ENCODE results near the gene ZBTB45.

ZBTB45 gene

DNA sequence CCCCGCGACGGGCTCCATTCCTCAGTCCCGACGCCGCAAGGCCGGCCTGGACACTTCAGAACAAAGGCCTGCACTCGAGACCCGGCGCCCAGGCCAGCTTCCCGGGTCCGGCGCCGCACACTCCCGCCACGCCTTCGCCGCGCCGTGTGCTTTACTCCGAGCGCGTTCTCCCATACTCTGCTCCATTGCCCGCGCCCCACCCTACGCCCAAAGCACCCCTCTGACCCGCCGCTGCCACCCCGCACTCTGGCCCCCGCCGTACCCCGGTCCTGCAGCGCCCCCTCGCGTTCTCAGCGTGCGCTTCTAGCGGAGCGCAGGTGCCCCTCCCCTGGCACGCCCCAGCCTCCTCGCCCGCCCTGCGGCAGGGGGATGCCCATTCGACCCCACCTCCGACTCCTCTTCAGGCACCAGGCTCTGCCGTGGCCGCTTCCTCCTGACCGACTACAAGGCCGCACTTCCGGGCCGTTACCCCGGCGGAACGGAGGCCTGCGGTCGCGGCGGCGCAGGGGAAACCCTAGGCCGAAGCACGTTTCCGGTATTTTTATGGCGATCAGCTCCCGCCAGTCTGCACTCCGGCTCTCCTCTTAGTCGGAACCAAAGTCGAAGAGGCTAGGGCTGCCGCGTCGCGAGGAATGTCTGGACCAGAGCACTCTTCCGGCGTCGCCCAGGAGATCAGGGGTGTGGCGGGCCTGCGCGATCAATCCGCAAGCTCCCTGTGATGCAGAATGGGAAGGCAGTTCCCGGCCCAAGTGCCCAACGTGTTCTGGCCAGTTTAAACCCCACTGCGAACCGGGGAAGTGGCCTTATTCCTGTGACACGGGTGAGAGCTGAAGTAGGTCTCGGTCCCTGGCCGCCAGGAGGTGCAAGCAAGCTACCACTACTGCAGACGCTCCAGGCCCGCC is at the start of gene ZBTB45:
Gene ZBTB45 (minus strand): TSS at position 456 of the 902 bp plus-strand sequence. CDS start 2,137 bp downstream, outside the sequence.
- peak; percentile 68 to 86 for DNase-seq

DNA sequence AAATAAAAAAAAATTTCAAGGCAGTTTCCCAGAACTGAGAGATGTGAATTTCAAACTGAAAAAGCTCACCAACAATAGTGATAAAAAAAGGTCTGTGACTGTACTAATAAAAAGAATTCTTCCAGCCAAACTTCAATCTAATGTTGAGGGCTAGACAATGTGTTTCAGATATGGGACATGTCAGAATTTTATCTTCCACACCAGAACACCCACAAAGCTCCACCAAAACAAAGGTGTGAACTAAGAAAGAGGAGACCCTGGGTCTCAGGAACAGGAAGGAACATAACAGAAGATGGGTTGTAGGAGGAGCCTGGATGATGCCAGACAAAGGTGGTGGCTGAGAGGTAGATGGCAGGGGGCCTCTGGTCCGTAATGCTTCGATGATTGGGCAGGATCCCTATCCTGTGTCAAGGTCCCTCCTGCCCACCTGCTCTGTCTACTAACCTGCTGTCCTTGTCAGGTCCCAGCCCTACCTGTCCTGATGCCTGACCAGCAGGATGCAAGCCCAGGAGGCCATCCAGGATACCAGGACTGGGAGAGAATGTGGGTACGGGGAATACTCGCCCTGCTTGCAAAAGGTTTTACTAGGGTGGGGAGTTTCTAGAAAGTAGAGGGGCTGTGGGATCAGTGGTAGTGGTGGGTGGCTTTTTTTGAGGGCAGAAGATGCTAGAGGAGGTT is 49.0 kb upstream of the ZBTB45 start:
- DNase-seq = no peak

- DNase-seq = no peak
Measured at GRCh38 chr19:58566989-58567388, 47.4 kb upstream of the ZBTB45 start.

DNA sequence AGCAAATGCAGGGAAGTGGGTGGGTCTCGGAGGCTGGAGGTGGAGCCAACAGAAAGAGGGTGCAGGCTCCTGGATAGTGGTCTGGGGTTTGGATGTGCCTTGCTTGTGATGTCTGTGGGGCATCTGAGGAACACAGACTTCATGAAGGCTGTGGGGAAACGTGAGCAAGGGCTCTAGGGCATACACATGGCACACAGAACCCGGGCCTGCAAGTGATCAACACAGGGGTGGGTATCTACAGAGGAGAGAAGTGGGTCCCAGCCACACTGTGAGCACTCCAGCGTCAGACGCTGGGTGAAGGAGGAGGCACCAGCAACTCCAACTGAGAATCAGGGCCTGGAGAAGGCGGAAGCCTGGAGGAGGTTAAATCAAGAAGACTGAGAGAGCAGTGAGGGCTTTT is 44.2 kb upstream of the ZBTB45 start:
- no peak for DNase-seq

GRCh38 chr19:58563034-58563573 is 43.5 kb upstream of the ZBTB45 start:
- DNase-seq = no peak

DNA sequence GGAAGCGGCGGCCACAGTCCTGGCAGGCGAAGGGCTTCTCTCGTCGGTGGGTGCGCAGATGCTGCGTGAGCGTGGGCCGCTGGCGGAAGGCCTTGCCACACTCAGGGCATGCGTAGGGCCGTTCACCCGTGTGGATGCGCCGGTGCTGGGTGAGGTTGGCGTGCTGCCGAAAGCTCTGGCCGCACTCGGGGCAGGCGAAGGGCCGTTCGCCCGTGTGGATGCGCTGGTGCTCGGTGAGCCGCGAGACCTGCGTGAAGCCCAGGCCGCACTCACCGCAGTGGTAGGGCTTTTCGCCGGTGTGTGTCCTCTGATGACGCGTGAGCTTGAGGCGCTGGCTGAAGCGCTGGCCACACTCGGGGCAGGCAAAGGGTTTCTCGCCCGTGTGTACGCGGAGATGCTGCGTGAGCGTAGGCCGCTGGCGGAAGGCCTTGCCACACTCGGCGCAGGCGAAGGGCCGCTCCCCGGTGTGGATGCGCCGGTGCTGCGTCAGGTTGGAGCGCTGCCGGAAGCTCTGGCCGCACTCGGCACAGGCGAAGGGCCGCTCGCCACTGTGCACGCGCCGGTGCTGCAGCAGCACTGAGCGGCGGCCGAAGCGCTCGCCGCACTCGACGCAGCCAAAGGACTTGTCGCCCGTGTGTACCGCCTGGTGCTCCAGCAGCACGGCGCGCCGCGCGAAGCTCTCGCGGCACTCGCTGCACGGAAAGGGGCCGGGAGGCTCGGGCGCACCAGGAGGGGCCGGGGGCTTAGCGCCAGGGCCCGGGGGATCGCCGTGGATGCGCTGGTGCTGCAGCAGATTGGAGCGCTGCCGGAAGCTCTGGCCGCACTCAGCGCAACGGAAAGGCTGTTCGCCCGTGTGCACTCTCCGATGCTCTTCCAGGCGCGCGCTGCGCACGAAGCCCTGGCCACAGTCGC is 42.8 kb upstream of the ZBTB45 start:
- no peak for DNase-seq

DNA sequence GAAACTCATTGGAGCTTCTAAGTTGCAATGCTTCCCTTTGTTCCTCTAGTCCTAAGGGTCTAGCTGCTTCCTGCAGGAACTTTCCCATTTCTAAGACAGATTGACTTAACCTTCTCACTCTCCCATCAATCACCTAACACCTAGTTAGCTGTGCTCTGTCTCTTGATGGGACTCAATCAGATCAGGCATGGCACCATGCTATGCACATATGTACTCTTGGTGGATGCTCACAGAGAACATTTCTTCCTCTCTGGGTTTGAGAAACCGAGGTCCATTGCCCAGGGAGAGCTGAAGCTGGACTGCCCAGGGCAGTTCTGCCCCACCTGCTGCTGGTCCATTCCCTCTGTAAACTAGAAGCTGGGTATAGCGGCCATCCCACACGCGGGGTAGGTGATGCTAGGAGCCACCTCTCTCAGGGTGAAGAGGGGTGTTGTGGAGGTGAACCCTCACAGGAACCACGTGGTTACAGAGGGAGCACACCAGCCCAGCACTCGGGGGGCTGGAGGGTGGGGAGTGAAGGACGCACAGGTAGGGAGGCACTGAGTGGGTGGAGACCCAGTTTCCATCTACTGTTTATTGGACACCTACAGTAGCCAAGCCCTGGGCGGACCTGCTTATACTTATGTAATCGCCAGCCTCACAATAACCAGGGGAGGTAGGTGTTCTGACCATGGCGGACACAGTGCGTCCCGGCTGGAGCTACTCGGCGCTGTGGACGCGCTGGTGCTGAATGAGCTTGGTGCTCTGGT is 41.9 kb upstream of the ZBTB45 start:
- no peak for DNase-seq

DNA sequence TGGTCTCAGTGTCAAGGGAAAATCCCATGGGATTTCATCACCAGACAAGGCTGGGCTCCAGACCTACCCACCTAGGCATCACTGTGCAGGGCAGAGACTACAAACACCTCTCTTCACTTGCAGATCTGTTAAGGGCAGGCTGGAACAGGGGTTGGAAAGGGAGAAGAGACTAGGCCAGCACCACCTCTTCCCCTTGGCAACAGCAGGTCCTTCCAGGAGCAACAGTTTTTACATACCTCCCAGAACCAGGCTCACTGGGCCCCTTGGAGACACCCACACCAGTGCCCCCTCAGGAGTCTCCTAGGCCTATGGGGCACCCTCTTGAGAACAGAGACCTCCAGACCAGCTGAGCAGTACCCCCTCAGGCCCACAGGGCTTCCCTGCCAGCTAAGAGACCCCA is 41.3 kb upstream of the ZBTB45 start:
- DNase-seq = no peak

- no peak for DNase-seq
Measured at GRCh38 chr19:58560007-58560887, 40.6 kb upstream of the ZBTB45 start.

DNA sequence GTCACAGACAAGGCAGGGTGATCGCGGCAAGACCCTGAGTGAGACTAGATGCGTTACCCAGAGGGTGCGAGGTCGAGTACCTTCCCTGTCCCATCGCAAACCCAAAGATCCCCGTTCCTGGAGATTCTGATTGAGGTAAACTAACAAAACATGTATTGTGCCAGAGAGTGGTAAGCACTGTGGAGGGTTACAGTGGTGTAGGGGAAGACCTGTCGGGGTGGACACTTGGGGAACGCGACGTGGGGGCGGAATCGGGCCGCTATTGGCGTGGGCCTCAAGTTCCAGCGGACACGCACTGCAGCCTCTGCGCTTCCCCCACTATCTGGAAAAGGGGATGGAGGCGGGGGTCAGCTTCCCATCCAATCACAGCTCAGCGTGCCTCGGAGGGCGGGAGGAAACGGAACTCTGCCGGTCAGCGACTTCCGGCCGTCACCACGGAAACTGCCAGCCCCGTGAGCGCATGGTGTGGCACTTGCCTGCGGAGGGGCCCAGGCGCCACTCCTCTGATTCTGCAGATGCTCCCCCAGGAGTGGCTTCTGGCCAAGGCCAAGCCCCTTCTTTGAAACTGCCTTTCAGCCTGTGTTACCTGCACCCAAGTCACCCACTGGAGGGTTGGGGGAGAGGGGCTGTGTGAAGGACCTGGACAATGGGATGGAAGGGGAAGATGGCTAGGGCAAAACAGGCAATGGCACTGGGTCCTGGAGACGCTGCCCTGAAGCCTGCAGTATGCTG is 39.8 kb upstream of the ZBTB45 start:
- DNase-seq = no peak

DNA sequence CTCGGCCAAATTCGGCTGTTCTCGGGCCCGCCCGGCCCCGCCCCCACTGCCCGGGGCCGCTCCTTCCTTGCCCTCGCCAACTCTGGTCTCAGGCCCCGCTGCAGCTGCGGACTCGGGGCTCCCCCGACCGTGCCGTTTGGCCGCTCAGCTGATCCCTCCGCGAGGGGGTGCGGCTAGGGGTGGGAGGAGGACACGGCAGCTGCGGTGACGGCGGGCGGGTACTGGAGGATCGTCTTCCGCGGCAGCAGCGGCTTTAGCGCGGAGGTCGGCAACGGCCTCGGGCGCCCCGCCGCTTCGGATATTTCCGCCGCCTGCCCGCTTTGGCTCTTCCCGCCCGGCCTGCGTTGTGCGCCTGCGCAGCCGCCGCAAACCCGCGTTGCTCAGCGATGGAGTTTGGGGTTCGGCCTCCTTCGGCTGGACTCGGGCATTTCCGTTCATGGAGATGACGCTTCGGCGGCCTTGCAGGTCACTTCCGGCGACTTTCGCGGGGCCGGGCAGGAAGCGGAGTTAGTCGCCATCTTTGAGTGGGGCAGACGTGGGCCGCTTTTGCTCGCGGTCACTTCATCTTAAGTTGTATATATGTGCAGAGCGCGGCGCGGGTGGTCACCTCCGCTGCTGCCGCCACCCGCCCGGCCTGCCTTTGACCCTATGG is 39.1 kb upstream of the ZBTB45 start:
- DNase-seq = no peak

- DNase-seq = no peak
Measured at GRCh38 chr19:58558066-58558622, 38.5 kb upstream of the ZBTB45 start, which contains the start of gene UBE2M. Gene UBE2M, minus strand, starts transcription at chr19:58558611. Its CDS starts 230 bp downstream, at chr19:58558381.

GRCh38 chr19:58557221-58558065 is 37.8 kb upstream of the ZBTB45 start:
- DNase-seq = no peak

- no peak for DNase-seq
Measured at GRCh38 chr19:58556622-58557220, 37.1 kb upstream of the ZBTB45 start.

GRCh38 chr19:58555920-58556621 is 36.5 kb upstream of the ZBTB45 start:
- DNase-seq = no peak

DNA sequence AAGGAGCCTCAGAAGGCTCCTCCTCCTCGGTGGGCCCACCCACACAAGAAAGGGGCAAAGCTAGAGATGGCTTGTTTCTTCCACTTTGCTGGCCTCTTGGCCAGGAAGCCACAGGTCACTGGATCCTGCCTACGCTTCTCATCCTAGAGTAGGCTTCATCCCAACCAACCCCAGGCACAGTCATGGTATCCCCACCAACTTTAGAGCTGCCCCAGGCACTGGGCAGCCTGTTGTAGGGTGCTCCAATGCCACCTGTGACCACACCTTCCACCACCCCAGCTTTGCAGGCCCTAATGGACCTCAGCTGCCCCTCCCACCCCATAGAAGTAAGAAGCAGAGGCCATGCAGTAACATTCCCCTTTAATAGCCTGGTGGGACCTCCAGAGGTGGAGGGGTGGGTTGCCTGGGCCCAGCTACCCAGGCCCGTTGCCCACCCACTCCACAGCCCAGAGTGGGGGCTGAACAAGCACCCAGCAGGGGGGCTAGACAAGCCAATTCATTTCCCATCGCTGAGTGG is 35.8 kb upstream of the ZBTB45 start:
- no peak for DNase-seq
